Astrocyte (in vitro differentiated cells and primary cell): ENCODE measurements around the gene POLR1D. TPM values are rescaled to one million over a fixed set of nuclear protein-coding genes. Genes with fewer than 3 reads are reported as not detected.

Experiments used
- DNase-seq: peaks from one replicate; pipeline ENCODE4 v3.0.0-alpha.2; 2010; ENCODE audit warnings: low read depth
- FAIRE-seq: peaks from 2 replicates; lab custom pipeline; 2011; peaks lifted over from hg19 to GRCh38; lab: Jason Lieb, UNC
- H2AFZ ChIP-seq: 2 replicates; pipeline ENCODE4 v1.6.0; 2012; ENCODE audit warnings: low read depth, low read length, inconsistent platforms
- H3K27ac ChIP-seq: 2 replicates; pipeline ENCODE4 v1.5.1; 2011; ENCODE audit warnings: low read depth, low read length, inconsistent platforms
- H3K27me3 ChIP-seq: 2 replicates; pipeline ENCODE4 v1.6.0; 2011; ENCODE audit warnings: low read length, inconsistent platforms; ENCODE audit not compliant: insufficient read depth
- H3K36me3 ChIP-seq: 2 replicates; pipeline ENCODE4 v1.5.1; 2011; ENCODE audit warnings: low read length, inconsistent platforms; ENCODE audit not compliant: insufficient read depth
- H3K4me1 ChIP-seq: 2 replicates; pipeline ENCODE4 v1.5.1; 2011; ENCODE audit warnings: low read length, inconsistent platforms; ENCODE audit not compliant: insufficient read depth
- H3K4me2 ChIP-seq: 2 replicates; pipeline ENCODE4 v1.6.0; 2012; ENCODE audit warnings: low read length, inconsistent platforms
- H3K4me3 ChIP-seq: 2 replicates; pipeline ENCODE4 v1.5.1; 2011; ENCODE audit warnings: low read depth, mild to moderate bottlenecking, low read length, inconsistent platforms; ENCODE audit not compliant: insufficient read depth
- H3K79me2 ChIP-seq: 2 replicates; pipeline ENCODE4 v1.6.0; 2012; ENCODE audit warnings: mild to moderate bottlenecking, low read length, inconsistent platforms; ENCODE audit not compliant: insufficient read depth
- H3K9ac ChIP-seq: 2 replicates; pipeline ENCODE4 v1.6.0; 2012; ENCODE audit warnings: mild to moderate bottlenecking, low read length, inconsistent platforms
- H3K9me3 ChIP-seq: 2 replicates; pipeline ENCODE4 v1.5.1; 2012; ENCODE audit warnings: low read depth, mild to moderate bottlenecking, low read length, inconsistent platforms; ENCODE audit not compliant: insufficient read depth
- H4K20me1 ChIP-seq: 2 replicates; pipeline ENCODE4 v1.6.0; 2012; ENCODE audit warnings: low read length, inconsistent platforms; ENCODE audit not compliant: insufficient read depth
- H3K27ac Mint-ChIP-seq: one replicate; pipeline ENCODE4 v1.8.0; 2021; ENCODE audit warnings: mild to moderate bottlenecking, mixed read lengths; ENCODE audit not compliant: unreplicated experiment
- H3K27me3 Mint-ChIP-seq: one replicate; pipeline ENCODE4 v1.8.0; 2021; ENCODE audit warnings: low read depth, mixed read lengths; ENCODE audit not compliant: unreplicated experiment
- H3K36me3 Mint-ChIP-seq: one replicate; pipeline ENCODE4 v1.8.0; 2021; ENCODE audit warnings: low read depth, mixed read lengths; ENCODE audit not compliant: unreplicated experiment
- H3K4me1 Mint-ChIP-seq: one replicate; pipeline ENCODE4 v1.8.0; 2021; ENCODE audit warnings: low read depth, mixed read lengths; ENCODE audit not compliant: unreplicated experiment
- H3K4me3 Mint-ChIP-seq: one replicate; pipeline ENCODE4 v1.8.0; 2021; ENCODE audit warnings: mild to moderate bottlenecking, moderate library complexity, mixed read lengths; ENCODE audit not compliant: unreplicated experiment
- H3K9me3 Mint-ChIP-seq: one replicate; pipeline ENCODE4 v1.8.0; 2021; ENCODE audit warnings: mild to moderate bottlenecking, mixed read lengths; ENCODE audit not compliant: unreplicated experiment
- CTCF ChIP-seq: IDR thresholded peaks from 2 replicates; pipeline ENCODE4 v1.5.1; 2011; ENCODE audit warnings: low read depth, mild to moderate bottlenecking, inconsistent platforms, low read length, moderate library complexity; ENCODE audit not compliant: insufficient read depth
- EZH2 ChIP-seq: IDR thresholded peaks from 2 replicates; pipeline ENCODE4 v1.6.1; 2012; ENCODE audit warnings: mild to moderate bottlenecking, low read length, inconsistent platforms; ENCODE audit not compliant: insufficient read depth
- total RNA-seq: library from RNA; stranded (reverse); gene quantifications from 2 replicates; pipeline ENCODE4 v1.2.1, GENCODE V29; 2021

POLR1D gene
- total RNA-seq, 1 donor from 2014 or later: 118 TPM

- Histone ChIP-seq H2AFZ (no peak overlapping the region), H3K79me2 (peaks cover 71% of the 10 kb centered on the region), H3K27me3 (no peaks in the 10 kb centered on the region), H3K9ac (no peak overlapping the region), H3K4me3 (no peak overlapping the region), H3K4me2 (no peak overlapping the region), H3K9me3 (no peaks in the 10 kb centered on the region), H4K20me1 (peaks cover 58% of the 10 kb centered on the region), H3K36me3 (peaks cover 7% of the 10 kb centered on the region), H3K27ac (no peak overlapping the region), H3K4me1 (peaks cover 3% of the 10 kb centered on the region)
- Mint-ChIP-seq H3K9me3 (no peaks in the 10 kb centered on the region), H3K27me3 (no peaks in the 10 kb centered on the region), H3K27ac (no peak overlapping the region), H3K4me1 (peaks cover 15% of the 10 kb centered on the region), H3K4me3 (peak overlapping the region; percentile 23), H3K36me3 (peaks cover 21% of the 10 kb centered on the region)
- FAIRE-seq (no peak), DNase-seq (no peak)
- TF ChIP-seq EZH2 (no peak), CTCF (no peak)
These were observed 2.4 kb downstream of the POLR1D start for GRCh38 chr13:27624071-27624470.

GRCh38 chr13:27625839-27626238 is 4.1 kb downstream of the POLR1D start:
- peaks cover 18% of the 10 kb centered on the region for H3K4me1 Mint-ChIP-seq
- H3K36me3 ChIP-seq: peaks cover 7% of the 10 kb centered on the region
- peaks cover 21% of the 10 kb centered on the region for H3K36me3 Mint-ChIP-seq
- H3K79me2 ChIP-seq: peaks cover 75% of the 10 kb centered on the region
- H3K27ac ChIP-seq: no peak overlapping the region
- no peaks in the 10 kb centered on the region for H3K27me3 Mint-ChIP-seq
- H3K4me2 ChIP-seq: no peak overlapping the region
- no peaks in the 10 kb centered on the region for H3K9me3 ChIP-seq
- no peak overlapping the region for H2AFZ ChIP-seq
- no peaks in the 10 kb centered on the region for H3K27me3 ChIP-seq
- no peak overlapping the region for H3K4me3 ChIP-seq
- FAIRE-seq (no peak), DNase-seq (no peak)
- H3K9ac ChIP-seq: no peak overlapping the region
- no peaks in the 10 kb centered on the region for H3K9me3 Mint-ChIP-seq
- no peak overlapping the region for H3K27ac Mint-ChIP-seq
- no peak overlapping the region for H3K4me3 Mint-ChIP-seq
- H4K20me1 ChIP-seq: peaks cover 60% of the 10 kb centered on the region
- no peaks in the 10 kb centered on the region for H3K4me1 ChIP-seq
- TF ChIP-seq CTCF (no peak), EZH2 (no peak)

- Mint-ChIP-seq H3K27ac (no peak overlapping the region), H3K4me3 (no peak overlapping the region), H3K9me3 (no peaks in the 10 kb centered on the region), H3K36me3 (peaks cover 30% of the 10 kb centered on the region), H3K27me3 (no peaks in the 10 kb centered on the region), H3K4me1 (peaks cover 21% of the 10 kb centered on the region)
- Histone ChIP-seq H3K36me3 (peaks cover 10% of the 10 kb centered on the region), H3K27me3 (no peaks in the 10 kb centered on the region), H3K4me2 (no peak overlapping the region), H4K20me1 (peaks cover 74% of the 10 kb centered on the region), H3K4me1 (no peaks in the 10 kb centered on the region), H3K27ac (no peak overlapping the region), H3K9me3 (no peaks in the 10 kb centered on the region), H3K4me3 (no peak overlapping the region), H3K9ac (no peak overlapping the region), H2AFZ (no peak overlapping the region), H3K79me2 (peaks cover 79% of the 10 kb centered on the region)
- FAIRE-seq (no peak), DNase-seq (no peak)
- TF ChIP-seq EZH2: no peak
- TF ChIP-seq CTCF: no peak
These were observed 5.7 kb downstream of the POLR1D start for GRCh38 chr13:27627380-27627779.
